ENCODE data around the gene GPHA2.
A peak's percentile ranks its signal among the peaks of the same experiment; 100 is the strongest.

Gene GPHA2

GRCh38 chr11:64888406-64888728 lies 47.3 kb downstream of the GPHA2 start:
- no peak for DNase-seq (ENCODE audit: low read depth)
- no peak for TF ChIP-seq CTCF (IDR thresholded peaks at IDR 0.05; ENCODE audit: control insufficient read depth, extremely low read depth, insufficient read depth)
- H3K4me3 ChIP-seq (ENCODE audit: low read depth, low read length): no peak overlapping the region

GRCh38 chr11:64887757-64888405 lies 47.8 kb downstream of the GPHA2 start:
- TF ChIP-seq CTCF (IDR thresholded peaks at IDR 0.05; ENCODE audit: control insufficient read depth, extremely low read depth, insufficient read depth): peak; percentile 89
- no peak overlapping the region for H3K4me3 ChIP-seq (ENCODE audit: low read depth, low read length)

GRCh38 chr11:64887234-64887756 lies 48.4 kb downstream of the GPHA2 start:
- DNase-seq (ENCODE audit: low read depth): no peak
- TF ChIP-seq CTCF (IDR thresholded peaks at IDR 0.05; ENCODE audit: control insufficient read depth, extremely low read depth, insufficient read depth): no peak
- H3K4me3 ChIP-seq (ENCODE audit: low read depth, low read length): no peak overlapping the region

More at GRCh38 chr11:64887757-64888405, 47.8 kb downstream of the GPHA2 start:
- no peak for DNase-seq (ENCODE audit: low read depth)

GRCh38 chr11:64885367-64886286 lies 50.1 kb downstream of the GPHA2 start:
- TF ChIP-seq CTCF (IDR thresholded peaks at IDR 0.05; ENCODE audit: control insufficient read depth, extremely low read depth, insufficient read depth): no peak
- H3K4me3 ChIP-seq (ENCODE audit: low read depth, low read length): no peak overlapping the region
- no peak for DNase-seq (ENCODE audit: low read depth)

All from LNCaP clone FGC (cell line).